Keratinocyte (primary cell): ENCODE results near the gene IRAK3. TPM values are rescaled to one million over a fixed set of nuclear protein-coding genes. Genes with fewer than 3 reads are reported as not detected.
A peak's percentile ranks its signal among the peaks of the same experiment; 100 is the strongest.

Experiments
- DNase-seq: peaks from one replicate; pipeline ENCODE4 v3.0.0-alpha.2; 2011; ENCODE audit warnings: low read depth, missing footprints, low spot score
- FAIRE-seq: peaks from 2 replicates; lab custom pipeline; 2011; peaks lifted over from hg19 to GRCh38; lab: Jason Lieb, UNC
- H2AFZ ChIP-seq: 2 replicates; pipeline ENCODE4 v1.6.0; 2012; ENCODE audit warnings: low read length, control low read depth, inconsistent platforms; ENCODE audit not compliant: control insufficient read depth
- H3K27ac ChIP-seq: 2 replicates; pipeline ENCODE4 v1.5.1; 2011; ENCODE audit warnings: low read length; ENCODE audit not compliant: control insufficient read depth, insufficient read depth
- H3K27me3 ChIP-seq: 3 replicates; pipeline ENCODE4 v1.6.0; 2011; ENCODE audit warnings: low read length; ENCODE audit not compliant: control insufficient read depth, insufficient read depth; ENCODE audit errors: extremely low read depth
- H3K36me3 ChIP-seq, 2 experiments: 2 replicates in 1 of 2; 3 replicates in 1 of 2; pipeline ENCODE4 v1.5.1; 2011; ENCODE audit warnings: low read length in 2 of 2, mild to moderate bottlenecking in 1 of 2; ENCODE audit not compliant: control insufficient read depth in 2 of 2, insufficient read depth in 2 of 2; ENCODE audit errors: extremely low read depth in 1 of 2
- H3K4me1 ChIP-seq: 3 replicates; pipeline ENCODE4 v1.5.1; 2011; ENCODE audit warnings: low read length; ENCODE audit not compliant: control insufficient read depth, insufficient read depth; ENCODE audit errors: extremely low read depth
- H3K4me2 ChIP-seq: 3 replicates; pipeline ENCODE4 v1.6.0; 2011; ENCODE audit warnings: low read depth, low read length; ENCODE audit not compliant: control insufficient read depth, insufficient read depth; ENCODE audit errors: extremely low read depth
- H3K4me3 ChIP-seq, 3 experiments: fragments of 200-600 bp in 1 of 3; sonication (generic) in 1 of 3; 2 replicates in 2 of 3; 3 replicates in 1 of 3; pipeline ENCODE4 v1.5.1; 2011 to 2016; ENCODE audit warnings: low read length in 3 of 3, mild to moderate bottlenecking in 3 of 3, control low read depth in 2 of 3, inconsistent platforms in 1 of 3, low read depth in 1 of 3, mixed read lengths in 1 of 3, mixed run types in 1 of 3, moderate library complexity in 1 of 3; ENCODE audit not compliant: control insufficient read depth in 2 of 3, insufficient read depth in 2 of 3; ENCODE audit errors: extremely low read depth in 1 of 3
- H3K79me2 ChIP-seq: 2 replicates; pipeline ENCODE4 v1.6.0; 2012; ENCODE audit warnings: low read length; ENCODE audit not compliant: control insufficient read depth, insufficient read depth
- H3K9ac ChIP-seq: 3 replicates; pipeline ENCODE4 v1.6.0; 2011; ENCODE audit warnings: low read length; ENCODE audit not compliant: control insufficient read depth, insufficient read depth; ENCODE audit errors: extremely low read depth
- H3K9me1 ChIP-seq: 3 replicates; pipeline ENCODE4 v1.6.0; 2011; ENCODE audit warnings: low read length; ENCODE audit not compliant: control insufficient read depth, insufficient read depth; ENCODE audit errors: extremely low read depth
- H3K9me3 ChIP-seq: 2 replicates; pipeline ENCODE4 v1.5.1; 2012; ENCODE audit warnings: low read depth, low read length; ENCODE audit not compliant: control insufficient read depth
- H4K20me1 ChIP-seq: 3 replicates; pipeline ENCODE4 v1.6.0; 2011; ENCODE audit warnings: low read length; ENCODE audit not compliant: control insufficient read depth, insufficient read depth; ENCODE audit errors: extremely low read depth
- CTCF ChIP-seq, 3 experiments: IDR thresholded peaks in 1 of 3; conservative IDR thresholded peaks in 1 of 3; optimal IDR thresholded peaks in 1 of 3; 2 replicates in 2 of 3; 3 replicates in 1 of 3; pipeline versions ENCODE3 to v1.5.1; 2011; ENCODE audit warnings: low read length in 3 of 3, mild to moderate bottlenecking in 3 of 3, moderate library complexity in 2 of 3, control low read depth in 1 of 3, inconsistent platforms in 1 of 3; ENCODE audit not compliant: insufficient read depth in 2 of 3; ENCODE audit errors: extremely low read depth in 1 of 3
- EZH2 ChIP-seq: IDR thresholded peaks from one replicate; pipeline ENCODE4 v1.6.1; 2012; ENCODE audit warnings: inconsistent platforms, mild to moderate bottlenecking, low read length, moderate library complexity
- dilution Hi-C: fragments of 300-500 bp; cut with MboI; formaldehyde crosslinking; loops from one replicate; pipeline ENCODE4 v1.7.0; 2020; ENCODE audit warnings: low sequenced_read_pairs; ENCODE audit not compliant: extremely low pct_ligation_motif_present
- polyA plus RNA-seq, 5 experiments: library from polyadenylated mRNA; depleted of rRNA in 3 of 5; stranded (reverse) in 3 of 5; stranded (forward) in 1 of 5; unstranded in 1 of 5; fragments of >200 nt; gene quantifications; 1 replicate in 1 of 5; 2 replicates in 3 of 5; 3 replicates in 1 of 5; pipeline versions ENCODE4 v1.2.1 to v1.2.3, GENCODE V29; 2011 to 2012; ENCODE audit warnings: missing spikeins in 2 of 5, low read depth in 1 of 5, low replicate concordance in 1 of 5

Gene IRAK3
- polyA plus RNA-seq, 1 donor (not counting 4 experiments of a cell fraction or from before 2014, with no cell fraction given), result 0.07 TPM

DNA sequence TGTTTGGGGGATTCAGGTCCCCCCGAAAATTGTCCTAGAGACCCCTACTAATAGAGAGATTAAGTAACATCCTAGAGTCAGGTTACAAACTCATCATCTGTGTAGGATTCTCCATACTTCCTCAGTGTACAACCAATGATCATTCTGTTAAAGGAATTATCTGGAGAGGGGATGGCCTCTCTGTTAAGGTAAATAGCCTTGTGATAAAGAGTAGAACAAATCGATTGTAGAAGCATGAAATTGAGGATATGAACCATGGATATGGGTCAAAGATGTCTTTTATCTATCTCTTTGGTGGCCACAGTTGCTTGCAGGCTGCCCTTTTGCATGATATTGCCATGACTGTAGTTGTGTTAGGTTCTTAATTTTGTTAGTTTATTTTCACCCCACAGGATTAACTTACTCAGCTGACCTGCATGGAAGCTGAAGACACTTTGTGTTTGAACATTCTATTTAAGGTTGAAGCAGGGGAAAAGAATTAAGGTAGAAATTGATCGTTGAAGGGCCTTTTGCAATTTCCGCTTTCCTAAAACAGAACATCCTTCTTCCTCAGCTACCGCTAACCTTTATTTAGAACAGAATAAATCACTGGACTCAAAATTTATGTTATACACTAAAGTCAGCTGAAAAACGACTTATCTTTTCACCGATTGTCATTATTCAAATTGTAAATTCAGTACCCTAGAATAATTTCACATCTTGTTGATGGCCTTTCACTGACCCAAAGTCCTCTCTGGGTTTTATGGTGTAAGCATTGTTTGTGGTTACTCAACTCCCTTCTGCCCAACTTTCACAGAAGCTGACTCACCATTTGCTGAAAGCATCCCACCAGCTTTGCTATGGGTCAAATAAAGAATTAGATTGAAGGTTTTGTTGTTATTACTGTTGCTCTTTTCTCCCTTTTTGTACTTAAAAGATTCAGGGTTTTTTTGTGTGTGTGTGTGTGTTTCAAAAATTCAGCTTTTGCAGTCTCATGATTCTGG lies 52.3 kb downstream of the IRAK3 start:
- Histone ChIP-seq H3K9ac (no peak overlapping the region), H3K4me2 (no peak overlapping the region), H3K27ac (no peak overlapping the region), H3K9me1 (no peaks in the 10 kb centered on the region), H4K20me1 (no peaks in the 10 kb centered on the region), H3K4me1 (no peaks in the 10 kb centered on the region), H3K27me3 (peaks cover 4% of the 10 kb centered on the region), H3K9me3 (no peaks in the 10 kb centered on the region), H3K79me2 (no peaks in the 10 kb centered on the region), H3K4me3 (no peak overlapping the region), H2AFZ (no peak overlapping the region), H3K36me3 (no peaks in the 10 kb centered on the region)
- FAIRE-seq, result peak; percentile 9
- dilution Hi-C loops, result no loop called here
- no peak for TF ChIP-seq CTCF (optimal IDR thresholded peaks at IDR 0.05 in 1 of 3, IDR thresholded peaks at IDR 0.05 in 1 of 3, conservative IDR thresholded peaks at IDR 0.05 in 1 of 3; ENCODE audit: extremely low read depth in 1 of 3, insufficient read depth in 2 of 3, low read length in 3 of 3)
- no peak for TF ChIP-seq EZH2
- DNase-seq, result no peak

DNA sequence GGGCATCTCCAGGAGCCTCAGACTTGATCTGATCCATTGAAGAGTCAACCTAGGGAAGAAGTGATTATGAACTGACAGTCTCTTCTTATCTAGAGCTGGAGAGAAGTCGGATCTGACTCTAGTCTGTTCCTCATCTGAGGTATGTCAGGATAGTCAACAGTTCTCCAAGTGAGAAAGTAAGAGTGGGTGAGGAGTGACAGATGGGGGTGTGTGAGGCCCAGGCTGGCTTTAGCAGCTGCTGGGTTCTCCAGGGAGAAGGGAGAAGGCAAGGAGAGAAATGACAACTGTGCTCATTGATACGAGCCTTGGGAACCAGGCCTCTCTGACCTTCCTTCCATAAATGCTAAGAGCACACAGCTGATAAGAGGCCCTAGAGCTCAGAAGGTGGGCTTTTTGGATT lies 53.3 kb downstream of the IRAK3 start:
- no peak overlapping the region for H3K27ac ChIP-seq
- H4K20me1 ChIP-seq, result no peaks in the 10 kb centered on the region
- no peaks in the 10 kb centered on the region for H3K9me3 ChIP-seq
- DNase-seq (no peak), FAIRE-seq (no peak)
- no peak overlapping the region for H3K9ac ChIP-seq
- H2AFZ ChIP-seq, result no peak overlapping the region
- H3K4me3 ChIP-seq, result no peak overlapping the region
- H3K4me1 ChIP-seq, result no peaks in the 10 kb centered on the region
- H3K4me2 ChIP-seq, result no peak overlapping the region
- TF ChIP-seq CTCF (optimal IDR thresholded peaks at IDR 0.05 in 1 of 3, IDR thresholded peaks at IDR 0.05 in 1 of 3, conservative IDR thresholded peaks at IDR 0.05 in 1 of 3; ENCODE audit: extremely low read depth in 1 of 3, insufficient read depth in 2 of 3, low read length in 3 of 3) (no peak), EZH2 (no peak)
- no peaks in the 10 kb centered on the region for H3K36me3 ChIP-seq
- H3K27me3 ChIP-seq, result no peaks in the 10 kb centered on the region
- dilution Hi-C loops, result no loop called here
- H3K79me2 ChIP-seq, result no peaks in the 10 kb centered on the region
- no peaks in the 10 kb centered on the region for H3K9me1 ChIP-seq
